GM18511 (cell line): Measurements from ENCODE around the gene PPP2R2D.

Experiments used
- ATAC-seq: cut with Tn5 transposase; IDR thresholded peaks from one replicate; pipeline ENCODE4 v1.9.1; 2021; ENCODE audit warnings: mild to moderate bottlenecking, moderate library complexity; ENCODE audit not compliant: unreplicated experiment

PPP2R2D gene

DNA sequence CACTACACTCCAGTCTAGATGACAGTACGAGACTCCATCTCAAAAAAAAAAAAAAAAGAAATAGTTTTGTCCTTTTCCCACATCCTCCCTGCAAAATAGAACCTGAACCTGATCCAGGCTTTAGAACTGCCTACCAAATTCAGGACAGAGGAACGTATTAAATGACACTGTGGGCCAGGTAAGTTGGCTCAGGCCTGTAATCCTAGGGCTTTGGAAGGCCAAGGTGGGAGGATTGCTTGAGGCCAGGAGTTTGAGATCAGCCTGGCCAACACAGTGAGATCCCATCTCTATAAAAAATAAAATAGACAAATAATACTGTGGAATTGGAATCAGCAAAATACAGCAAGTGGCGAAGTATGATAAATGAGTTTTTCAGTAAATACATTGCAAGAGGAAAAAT lies 90.9 kb downstream of the PPP2R2D start:
- ATAC-seq: no peak

GRCh38 chr10:131993275-131993674 lies 92.5 kb downstream of the PPP2R2D start:
- no peak for ATAC-seq

DNA sequence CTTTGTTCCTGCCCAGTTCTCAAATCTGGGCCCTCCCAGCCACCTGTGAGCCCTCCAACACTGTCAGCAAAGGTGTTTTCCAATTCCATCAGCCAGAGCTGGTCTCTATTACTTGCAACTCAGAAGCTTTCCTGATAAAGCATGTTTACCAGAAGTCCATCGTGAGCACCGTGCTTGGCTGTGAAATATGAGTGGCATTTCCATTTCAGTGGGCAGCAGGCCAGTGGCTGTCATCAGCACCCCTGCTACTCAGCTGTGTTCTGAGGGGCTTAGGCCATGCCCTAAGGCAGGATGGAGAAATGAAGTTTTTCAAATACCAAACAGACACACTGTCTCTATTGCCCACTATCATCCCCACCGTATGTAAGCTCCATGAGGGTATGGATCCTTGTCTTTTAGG lies 93.6 kb downstream of the PPP2R2D start:
- ATAC-seq: no peak

GRCh38 chr10:131996466-131997365 lies 95.9 kb downstream of the PPP2R2D start:
- no peak for ATAC-seq

DNA sequence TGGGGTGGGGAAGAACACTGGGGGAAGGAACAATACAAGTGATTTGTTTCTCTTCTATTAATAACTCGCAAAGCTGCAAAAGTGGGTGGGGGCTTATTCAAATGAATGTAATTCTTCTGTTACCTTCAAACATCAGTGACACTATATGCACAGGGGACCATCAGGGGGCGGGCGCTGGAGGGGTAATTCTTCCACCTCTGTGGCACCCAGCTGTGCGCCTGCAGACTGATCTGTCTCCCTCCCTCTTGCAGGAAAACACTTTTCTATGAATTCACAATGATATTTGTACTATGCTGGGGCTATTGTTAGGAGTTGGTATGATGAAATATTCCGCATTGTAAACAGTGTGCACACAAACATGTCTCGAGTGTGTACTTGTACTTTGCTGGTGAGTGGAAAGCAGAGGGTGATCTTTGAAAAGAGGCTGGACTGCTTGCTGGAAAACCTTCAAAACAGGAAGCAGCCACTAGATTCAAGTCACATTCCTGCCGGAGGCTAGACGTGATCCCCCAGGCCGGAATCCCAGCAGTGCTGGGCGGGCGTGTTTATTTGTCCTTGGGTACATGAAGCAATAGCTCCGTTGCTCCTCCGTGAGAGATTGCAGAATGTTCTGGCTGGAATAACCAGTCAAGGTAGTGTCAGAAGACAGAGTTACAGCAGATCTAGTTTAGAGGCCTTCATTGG lies 96.7 kb downstream of the PPP2R2D start:
- ATAC-seq: no peak

DNA sequence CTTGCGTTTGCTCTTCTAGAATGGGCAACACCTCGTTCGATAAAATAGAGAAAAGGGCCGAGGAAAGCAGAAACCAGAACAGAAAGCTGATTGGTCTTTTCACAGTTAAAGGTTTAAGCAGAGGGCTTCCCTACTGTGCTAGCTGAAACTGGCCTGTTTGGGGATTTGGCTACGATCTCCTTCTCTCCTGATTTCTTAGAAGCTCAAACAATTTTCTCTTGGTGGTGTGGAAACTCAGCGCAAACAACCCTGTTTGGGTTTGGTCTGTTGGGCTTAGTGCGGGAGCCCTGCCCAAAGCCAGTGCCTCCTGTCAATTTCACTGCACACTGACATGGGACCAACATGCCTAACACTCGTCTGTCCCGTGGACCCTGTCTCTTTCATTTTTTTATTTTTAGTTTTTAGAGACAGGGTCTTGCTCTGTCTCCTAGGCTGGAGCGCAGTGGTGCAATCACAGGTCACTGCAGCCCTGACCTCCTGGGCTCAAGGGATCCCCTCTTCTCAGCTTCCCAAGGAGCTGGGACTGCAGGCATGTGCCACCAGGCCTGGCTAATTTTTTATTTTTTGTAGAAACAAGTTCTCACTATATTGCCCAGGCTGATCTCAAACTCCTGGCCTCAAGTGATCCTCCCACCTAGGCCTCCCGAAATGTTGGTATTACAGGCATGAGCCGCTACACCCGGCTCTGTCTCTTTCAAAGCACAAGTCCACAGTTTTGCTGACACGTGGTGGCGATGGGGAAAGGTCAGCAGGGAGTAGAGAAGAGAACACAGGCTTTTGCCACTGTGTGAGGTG lies 97.4 kb downstream of the PPP2R2D start:
- no peak for ATAC-seq

- ATAC-seq: no peak
Measured at GRCh38 chr10:131998845-131999681, 98.3 kb downstream of the PPP2R2D start.

DNA sequence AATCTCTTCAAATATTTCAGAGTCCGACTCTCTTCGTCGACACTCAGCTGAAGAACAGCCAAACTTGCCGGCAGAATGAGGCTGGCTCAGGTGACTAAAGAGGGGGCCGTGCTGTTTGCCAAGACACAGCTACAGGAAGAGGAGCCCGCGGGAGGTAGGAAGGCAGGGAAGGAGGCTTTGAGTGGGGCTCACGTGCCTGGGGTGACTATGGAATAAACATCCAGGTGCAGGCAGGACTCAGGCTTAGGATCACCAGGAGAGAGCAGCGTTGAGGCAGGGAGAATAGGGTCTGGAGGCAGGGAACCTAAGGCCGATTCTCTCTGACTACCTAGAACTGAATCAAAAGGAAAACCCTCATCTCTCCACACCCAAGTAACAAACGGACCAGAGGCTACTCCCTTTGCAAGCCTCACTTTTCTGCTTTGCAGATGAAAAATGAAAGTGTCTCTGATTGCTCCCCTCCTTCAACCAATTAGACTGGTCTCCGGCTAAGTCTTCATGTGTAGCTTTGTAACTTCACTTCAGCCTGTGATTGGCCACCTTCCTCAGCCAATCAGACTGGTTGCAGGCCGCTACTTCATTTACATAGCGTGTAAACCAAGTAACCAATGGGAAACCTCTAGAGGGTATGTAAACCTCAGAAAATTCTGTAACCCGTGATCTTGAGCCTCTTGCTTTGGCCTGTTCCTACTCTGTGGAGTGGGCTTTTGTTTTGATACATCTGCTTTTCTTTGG lies 100.6 kb downstream of the PPP2R2D start:
- ATAC-seq: peak; percentile 54

DNA sequence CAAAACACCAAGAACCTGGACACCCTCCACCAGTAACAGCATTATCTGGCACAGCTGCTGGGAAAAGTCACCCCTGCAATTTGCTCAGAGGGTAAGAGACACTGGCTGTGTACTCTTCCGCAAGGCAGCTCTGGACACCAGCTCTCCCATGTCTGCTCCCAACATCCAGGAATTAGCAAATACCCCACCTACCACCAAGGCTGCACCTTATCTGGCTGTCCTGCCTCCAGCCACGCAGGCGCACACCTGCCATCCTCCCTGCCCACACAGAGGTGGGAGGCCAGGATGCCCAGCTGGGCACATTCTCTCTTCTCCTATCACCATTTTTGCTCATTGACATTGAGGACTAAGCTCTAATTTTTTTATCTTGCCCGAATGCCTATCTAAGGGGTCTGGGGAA lies 101.2 kb downstream of the PPP2R2D start:
- ATAC-seq: no peak

- no peak for ATAC-seq
Measured at GRCh38 chr10:132003282-132003924, 102.6 kb downstream of the PPP2R2D start.

DNA sequence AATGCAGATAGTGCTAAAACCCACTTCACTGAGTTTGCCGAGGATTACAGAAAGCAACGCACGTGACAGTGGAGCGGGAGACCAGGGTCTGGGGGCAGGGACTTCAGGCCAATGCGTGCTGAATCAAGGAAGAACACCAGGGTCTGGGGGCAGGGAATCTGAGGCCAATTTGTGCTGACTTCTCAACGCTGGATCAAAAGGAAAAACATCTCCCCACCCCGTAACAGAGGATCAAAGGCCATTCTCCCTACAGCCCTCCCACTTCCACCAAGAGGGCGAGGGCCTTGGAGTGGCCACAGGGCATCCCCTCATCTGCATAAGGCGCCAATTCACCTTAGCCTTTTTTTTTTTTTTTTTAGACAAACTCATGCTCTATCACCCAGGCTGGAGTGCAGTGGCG lies 103.2 kb downstream of the PPP2R2D start:
- ATAC-seq: no peak

GRCh38 chr10:132005147-132005546 lies 104.3 kb downstream of the PPP2R2D start:
- no peak for ATAC-seq

GRCh38 chr10:132006966-132007365 lies 106.2 kb downstream of the PPP2R2D start:
- no peak for ATAC-seq

DNA sequence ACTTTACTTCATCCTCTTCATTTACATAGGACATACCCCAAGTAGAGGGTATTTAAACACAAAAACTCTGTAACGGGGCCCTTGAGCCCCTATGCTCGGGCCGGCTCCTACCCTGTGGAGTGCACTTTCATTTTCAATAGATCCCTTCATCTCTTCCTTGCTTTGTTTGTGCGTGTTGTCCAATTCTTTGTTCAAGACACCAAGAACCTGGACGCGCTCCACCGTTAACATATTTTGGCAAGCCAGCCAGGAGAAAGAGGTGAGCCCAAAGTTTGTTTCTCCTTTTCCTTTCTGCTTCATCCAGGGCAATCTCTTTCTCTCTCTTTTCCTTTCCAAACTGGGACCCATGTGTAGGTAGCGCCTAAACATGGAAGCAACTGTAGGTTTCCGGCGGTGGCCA lies 106.9 kb downstream of the PPP2R2D start:
- ATAC-seq: no peak
